ENCODE measurements around the gene JAKMIP1. TPM values are rescaled to one million over a fixed set of nuclear protein-coding genes. Genes with fewer than 3 reads are reported as not detected.

The JAKMIP1 gene
- not detected for total RNA-seq
- long read RNA-seq = 0 reads

DNA sequence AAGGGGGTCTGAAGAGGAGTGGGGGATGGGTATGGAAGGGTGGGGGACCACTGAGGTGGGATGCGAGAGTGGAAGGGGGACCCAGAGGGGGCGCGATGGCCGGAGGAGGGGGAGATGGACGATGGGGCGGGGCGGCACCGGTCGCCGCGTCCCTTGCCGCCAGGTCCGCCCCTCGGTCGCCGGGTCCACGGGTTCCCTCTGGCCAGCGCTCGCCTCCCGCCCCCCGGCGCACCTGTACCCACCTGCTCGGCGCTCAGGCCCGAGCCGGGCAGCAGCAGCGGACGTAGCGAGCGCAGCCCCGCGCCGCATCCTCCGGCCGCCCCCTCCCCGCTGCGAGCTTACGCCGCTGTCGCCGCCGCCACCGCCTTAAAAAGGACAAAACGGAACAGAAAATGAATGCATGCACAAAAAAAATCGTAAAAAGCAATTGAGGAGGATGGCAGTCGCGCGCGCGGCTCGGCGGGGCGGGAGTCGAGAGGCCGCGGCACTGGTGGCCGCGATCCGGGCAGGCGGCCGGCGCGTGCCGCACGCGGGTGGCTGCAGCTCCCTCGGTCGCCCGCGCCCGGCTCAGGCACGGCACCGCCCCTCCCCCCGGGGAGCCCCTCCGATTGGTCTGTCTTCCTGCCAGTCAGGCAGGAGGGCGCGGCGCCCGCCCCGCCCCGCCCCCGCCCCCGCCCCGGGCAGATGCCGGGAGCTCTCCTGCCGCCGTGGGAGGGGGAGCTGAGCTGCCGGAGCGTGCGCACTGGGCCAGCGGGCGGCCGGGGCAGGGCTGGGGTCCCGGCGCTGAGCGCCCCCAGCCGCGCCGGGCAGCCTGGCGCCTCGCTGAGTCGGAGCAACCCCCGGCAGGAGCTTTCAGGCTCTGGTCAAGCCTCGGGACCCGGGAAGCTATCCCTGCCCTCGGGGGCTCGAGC lies at the start of gene JAKMIP1:
Gene JAKMIP1 (minus strand): TSS at position 539 of the 911 bp plus-strand sequence. CDS start 87,699 bp downstream, outside the sequence.
- DNase-seq = peak; percentile 79
- peak; percentile 93 for ATAC-seq
- intact Hi-C loops (cut with micrococcal nuclease) = no loop called here

DNA sequence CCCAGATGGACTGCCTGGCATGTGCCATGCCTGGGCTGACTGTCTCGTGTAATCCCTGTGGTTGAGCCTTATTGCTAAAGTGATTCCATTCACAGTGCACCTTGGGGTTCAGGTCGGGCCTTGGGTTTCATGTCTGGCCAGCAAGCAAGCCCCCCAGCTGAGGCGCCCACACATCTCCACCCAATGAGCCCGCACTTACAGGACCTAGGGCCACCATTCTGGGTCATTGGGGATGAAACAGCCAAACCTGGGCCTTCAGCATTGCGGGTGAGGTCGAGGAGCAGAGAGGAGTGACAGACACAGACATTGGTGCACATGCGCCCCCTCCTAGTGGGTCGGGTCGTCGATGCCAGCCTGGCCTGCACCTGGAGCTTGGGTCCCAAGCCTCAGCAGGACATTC lies 48.0 kb upstream of the JAKMIP1 start:
- intact Hi-C loops (cut with micrococcal nuclease) = no loop called here
- ATAC-seq (no peak), DNase-seq (no peak)

DNA sequence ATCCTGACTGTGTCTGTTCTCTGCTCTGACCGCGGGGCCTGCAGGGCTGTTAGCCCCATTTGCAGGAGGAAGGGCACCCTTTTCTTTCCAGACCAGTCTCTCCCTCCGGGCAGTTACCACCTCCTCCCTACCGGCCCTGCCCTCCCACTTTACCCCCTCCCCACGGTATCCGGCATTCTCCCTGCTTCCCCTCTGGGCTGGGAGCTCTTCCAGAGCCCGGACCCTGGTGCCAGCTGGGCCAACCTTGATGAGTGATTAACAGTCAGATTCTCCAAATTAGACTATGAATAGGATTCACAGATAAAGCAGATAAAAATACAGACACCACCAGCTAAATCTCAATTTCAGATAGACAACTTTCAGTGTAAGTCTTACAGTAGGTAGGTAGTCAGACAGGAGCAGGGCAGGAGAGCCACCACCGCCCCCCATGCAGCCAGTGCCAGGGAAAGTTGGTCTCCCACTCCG lies 45.9 kb upstream of the JAKMIP1 start:
- intact Hi-C loops (cut with micrococcal nuclease) = no loop called here
- DNase-seq = no peak
- ATAC-seq = no peak

DNA sequence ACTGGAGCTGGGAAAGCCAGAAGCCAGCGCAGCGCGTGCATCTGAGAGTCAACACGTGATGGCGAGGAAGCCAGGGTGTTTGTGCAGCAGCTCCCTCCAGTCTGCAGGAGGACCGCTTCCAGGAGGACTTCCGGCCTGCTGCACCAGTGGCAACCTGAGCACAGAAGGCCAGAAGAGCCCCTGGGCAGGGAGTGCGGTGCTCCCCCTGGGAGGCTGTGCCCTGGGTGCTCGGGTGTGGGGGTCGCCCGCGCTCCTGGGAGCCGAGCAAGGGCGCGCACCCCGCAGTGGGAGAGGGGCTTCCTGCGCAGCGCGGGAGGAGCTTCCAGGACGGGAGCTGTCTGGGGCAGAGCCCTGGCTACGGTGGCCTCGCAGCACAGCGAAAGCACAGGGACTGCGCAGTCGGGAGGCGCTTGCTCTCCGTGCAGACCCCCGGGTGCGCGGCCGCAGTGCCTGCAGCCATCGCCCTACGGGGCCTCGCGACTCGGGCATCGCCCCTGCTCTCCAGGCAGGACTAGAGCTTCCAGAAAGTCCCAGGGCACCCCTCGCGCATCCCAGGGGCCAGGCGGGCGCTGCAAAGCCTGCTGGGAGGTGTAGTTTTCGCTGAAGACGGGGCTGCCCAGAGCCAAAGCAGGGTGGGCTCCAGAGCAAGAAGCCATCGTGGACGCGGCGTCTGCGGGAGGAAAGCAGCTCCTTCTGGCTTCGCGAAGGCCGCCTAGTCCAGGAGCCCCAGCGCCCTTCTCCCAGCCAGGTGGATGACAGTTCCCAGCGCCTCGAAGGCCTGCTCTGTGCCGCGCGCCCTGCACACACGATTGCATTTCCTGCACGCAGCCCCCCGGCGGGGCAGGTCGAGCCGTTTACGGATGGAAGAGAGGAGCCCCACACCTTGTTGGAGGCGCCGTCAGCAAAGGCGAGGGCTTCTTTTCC lies 45.2 kb upstream of the JAKMIP1 start:
- ATAC-seq = peak; percentile 79
- DNase-seq = no peak
- intact Hi-C loops (cut with micrococcal nuclease) = no loop called here

DNA sequence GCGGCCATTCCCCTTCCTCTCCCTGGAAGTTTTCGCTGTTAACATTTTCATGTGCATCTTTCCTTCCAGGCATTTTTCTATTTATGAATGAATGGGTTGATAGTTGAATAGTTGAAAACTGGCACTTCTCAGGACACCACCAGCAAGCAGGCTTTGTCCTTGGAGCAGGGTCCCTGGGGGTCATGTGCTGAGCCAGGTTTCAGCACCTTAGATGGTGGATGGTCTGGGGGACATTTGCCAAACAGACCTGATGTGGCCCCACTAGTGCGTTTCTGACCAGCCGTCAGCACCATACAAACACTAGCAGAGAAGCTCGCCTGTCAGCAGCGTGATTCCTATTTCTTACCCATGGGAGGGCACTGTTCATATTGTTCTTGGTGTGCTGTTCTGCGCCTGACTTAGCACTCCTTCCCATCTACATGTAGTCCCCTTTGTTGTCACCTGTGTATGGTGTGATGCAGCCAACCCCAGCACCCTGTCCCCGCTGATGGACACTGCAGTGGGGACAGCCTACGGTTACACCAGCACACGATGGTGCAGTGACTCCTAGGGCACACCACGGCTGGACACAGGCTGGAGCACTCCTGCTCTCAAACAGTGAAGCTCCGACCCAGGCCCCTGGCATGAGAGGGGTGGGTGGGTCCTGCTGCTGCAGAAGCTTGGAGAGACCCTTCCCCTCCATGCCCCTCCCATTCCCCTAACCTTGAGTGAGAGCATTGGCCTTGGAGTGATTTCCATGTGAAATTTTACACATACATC lies 42.1 kb upstream of the JAKMIP1 start:
- ATAC-seq (no peak), DNase-seq (no peak)
- intact Hi-C loops (cut with micrococcal nuclease) = no loop called here

DNA sequence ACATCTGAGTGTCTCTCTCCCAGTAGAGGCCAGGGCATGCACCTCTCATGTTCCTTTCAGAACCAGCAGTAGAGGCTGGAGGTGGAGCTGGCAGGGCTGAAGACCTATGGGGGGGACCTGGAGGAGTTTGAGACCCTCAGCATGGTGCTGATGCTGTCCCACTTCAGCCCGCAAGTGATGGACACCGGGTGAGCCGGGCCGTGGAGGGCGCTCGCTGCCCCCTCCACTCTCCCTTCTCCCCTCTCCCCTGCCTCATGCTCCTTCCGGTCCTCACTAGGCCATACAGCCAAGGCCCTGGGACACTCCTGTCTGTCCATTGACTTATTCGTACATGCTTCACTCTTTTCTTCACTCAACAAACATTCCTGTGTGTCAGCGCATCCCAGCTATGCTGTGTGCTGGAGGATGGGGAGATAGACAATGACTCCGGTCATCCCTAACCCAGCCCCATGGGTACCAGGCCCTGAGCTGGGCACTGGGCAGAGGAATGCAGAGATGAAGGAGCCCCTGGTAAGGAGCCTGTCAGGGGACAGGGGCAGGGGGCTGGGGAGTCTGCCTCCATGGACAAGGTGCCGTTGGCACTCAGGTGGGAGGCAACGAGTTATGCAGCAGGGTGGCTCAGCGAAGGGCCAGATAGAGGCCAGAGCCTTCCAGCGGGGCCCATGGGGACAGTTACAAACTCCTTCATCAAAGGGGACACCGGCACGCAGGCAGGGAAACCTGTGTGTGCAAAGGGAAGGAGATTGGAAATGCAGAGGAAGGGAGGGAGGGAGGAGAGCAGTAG lies 40.9 kb upstream of the JAKMIP1 start:
- ATAC-seq (no peak), DNase-seq (no peak)
- intact Hi-C loops (cut with micrococcal nuclease) = no loop called here

DNA sequence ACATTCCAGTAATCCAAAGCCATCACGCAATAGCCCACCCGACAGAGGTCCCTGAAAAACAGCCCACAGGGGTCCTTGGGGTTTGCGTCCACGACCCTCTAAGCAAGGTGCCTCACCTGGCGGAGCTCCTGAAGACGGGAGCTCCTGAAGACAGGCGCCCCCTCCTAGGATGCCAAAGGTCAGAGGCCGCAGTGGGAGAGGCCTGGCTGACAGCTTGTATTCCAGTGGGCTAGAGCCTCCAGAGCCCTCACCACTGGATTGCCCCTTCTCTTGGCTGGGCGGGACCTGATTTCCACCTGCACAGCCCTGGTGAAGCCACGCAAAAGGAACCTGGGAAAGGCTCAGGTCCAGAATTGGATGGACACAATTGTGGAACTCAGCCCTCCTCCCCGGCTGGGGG lies 39.6 kb upstream of the JAKMIP1 start:
- DNase-seq (no peak), ATAC-seq (no peak)
- intact Hi-C loops (cut with micrococcal nuclease) = no loop called here

DNA sequence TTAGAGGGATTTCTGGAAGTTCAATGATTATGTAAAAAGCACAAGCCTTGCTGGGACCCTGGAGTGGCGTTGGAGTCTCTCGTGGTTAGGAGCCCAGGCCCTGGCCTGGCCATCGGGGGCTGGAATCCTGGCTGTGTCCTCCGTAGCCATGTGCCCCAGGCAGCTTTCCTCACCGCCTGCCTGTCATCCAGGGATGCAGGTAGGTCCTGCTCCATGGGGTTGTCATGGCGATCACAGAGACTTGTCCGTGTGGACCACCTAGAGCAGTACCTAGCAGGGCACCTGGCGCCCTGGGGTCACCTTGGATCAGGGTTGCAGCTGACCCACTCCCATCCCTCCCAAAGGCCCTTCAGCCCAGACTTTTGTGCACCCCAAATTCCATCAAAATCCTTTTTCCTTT lies 39.1 kb upstream of the JAKMIP1 start:
- DNase-seq (peak; percentile 12), ATAC-seq (no peak)
- intact Hi-C loops (cut with micrococcal nuclease) = no loop called here

DNA sequence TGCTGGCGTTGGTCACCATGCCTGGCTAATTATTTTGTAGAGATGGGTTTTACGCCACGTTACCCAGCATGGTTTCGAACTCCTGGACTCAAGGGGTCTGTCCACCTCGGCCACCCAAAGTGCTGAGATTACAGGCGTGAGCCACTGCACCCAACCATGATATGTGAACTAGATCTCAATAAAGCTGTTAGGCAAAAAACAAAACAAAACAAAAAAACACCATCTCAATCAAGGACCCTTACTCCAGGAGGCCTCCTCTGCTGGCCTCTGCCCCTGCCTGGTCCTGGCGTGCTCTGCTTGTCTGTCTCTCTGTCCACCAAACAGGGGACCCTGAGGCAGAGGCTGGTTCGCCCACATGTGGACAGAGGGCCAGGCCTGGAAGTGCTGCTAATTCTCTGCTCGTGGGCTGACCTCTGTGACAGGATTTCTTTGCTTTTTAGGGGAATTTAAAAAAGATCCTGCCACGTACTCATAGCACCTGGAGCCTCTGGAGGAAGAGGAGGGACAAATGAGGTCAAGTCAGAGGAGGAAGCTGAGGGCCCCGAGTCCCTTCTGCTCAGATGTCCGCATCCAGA lies 36.6 kb upstream of the JAKMIP1 start:
- intact Hi-C loops (cut with micrococcal nuclease) = no loop called here
- ATAC-seq (no peak), DNase-seq (no peak)

DNA sequence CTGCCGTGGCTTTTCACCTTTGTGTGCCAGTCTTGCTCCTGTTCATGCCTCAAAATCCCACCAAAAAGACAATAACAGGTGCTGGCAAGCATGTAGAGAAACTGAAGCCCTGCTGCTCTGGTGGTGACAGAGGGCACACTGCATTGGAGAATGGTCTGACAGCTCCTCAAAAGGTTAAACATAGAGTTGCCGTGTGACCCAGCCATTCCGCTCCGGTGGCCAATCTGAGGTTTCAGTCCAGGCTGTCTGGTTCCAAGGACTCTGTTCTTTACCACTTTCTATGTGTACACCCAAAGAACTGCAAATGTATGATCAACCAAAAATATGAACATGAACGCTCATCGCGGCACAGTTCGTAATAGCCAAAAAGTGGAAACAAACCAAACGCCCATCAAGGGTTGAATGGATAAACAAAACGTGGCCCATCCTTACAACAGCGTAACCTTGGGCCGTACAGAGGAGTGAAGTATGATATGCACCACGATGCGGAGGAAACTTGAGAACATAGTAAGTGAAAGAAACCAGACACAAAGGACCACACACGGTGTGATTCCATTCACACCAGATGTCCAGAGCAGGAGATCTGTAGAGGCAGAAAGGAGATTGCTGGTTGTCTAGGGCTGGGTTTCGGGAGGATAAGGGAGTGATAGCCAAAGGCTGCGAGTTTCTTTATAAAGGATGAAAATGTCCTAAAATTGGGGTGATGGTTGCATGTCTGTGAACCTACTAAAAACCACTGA lies 35.7 kb upstream of the JAKMIP1 start:
- ATAC-seq (no peak), DNase-seq (no peak)
- intact Hi-C loops (cut with micrococcal nuclease) = no loop called here

DNA sequence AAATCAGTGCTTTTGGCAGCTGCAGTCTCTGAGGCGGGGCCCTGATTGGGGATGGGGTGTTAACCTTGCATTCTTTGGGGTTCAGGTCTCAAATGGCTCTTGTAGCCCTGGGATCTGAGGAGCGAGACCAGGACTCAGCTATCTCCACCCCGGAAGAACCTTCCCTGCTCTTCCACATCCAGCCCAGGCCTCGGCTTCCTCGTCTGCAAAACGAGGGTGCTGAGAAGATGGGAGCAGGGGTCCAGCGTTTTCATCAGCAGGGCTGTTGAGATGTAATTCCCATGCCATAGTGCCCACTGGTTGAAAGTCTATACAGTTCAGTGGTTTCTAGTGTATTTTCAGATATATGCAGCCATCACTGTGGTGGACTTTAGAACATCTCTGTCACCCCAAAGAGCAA lies 34.7 kb upstream of the JAKMIP1 start:
- intact Hi-C loops (cut with micrococcal nuclease) = no loop called here
- ATAC-seq (no peak), DNase-seq (no peak)

DNA sequence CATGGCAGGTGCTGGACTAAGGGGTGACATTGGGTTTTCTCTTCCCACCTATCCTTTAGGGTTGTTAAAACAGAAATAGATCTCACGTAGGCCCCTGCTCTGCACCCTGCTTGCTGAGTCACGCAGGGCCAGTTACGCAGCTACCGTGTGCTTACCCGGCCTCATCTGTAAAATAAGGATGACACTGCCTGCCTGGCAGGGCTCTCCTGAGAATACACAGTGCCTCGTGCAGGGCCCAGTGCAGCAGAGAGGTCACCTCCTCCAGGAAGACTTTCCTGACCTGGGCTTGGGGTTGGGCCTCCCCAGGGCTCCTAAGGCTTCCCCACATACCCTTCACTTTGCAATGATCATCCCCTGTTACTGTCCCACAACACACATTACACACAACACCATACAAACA lies 33.6 kb upstream of the JAKMIP1 start:
- ATAC-seq = no peak
- intact Hi-C loops (cut with micrococcal nuclease) = no loop called here
- no peak for DNase-seq

DNA sequence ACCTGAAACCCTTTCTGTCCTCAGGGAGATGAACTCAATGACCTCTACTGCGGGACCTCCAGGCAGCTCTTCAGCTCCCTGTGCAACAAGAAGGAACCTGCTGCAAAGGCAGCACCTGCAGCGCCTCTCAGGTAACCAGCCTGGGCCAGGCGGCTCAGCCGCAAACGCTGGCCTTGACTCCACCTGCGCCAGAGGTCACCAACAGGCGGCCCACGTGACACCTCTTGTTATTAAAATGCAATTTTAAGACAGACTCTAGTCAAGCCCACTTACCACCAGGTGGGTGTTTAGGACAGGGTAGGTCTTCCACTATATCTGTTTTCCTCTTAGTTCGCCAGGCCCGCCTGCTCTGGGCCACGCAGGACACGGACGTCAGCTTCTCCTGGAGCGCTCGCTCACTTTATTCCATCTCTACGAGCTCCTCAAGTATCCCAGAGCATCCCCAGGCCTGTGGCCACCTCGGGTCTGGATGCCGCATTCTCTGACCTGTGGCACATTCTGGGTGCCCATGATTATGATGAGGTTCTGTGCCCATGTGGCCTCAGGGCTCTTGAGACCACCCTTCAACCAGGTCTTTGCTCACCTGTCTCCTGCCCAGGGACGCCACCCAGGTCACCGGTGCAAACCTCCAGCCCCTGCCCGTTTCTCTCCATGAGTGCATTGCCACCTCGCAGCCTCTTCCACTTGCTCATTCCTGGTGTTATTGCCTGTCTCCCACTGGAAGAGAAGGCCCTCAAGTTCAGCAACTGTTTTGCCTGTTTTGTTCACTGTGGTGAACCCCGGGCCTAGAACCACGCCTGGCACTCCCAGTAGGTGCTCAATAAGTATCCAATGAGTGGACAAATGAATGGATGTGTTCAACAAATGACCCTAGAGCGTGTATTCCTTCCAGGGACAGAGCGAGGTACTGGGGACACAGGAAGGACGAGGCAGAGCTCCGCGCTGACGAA lies 32.8 kb upstream of the JAKMIP1 start:
- intact Hi-C loops (cut with micrococcal nuclease) = no loop called here
- DNase-seq (no peak), ATAC-seq (no peak)

DNA sequence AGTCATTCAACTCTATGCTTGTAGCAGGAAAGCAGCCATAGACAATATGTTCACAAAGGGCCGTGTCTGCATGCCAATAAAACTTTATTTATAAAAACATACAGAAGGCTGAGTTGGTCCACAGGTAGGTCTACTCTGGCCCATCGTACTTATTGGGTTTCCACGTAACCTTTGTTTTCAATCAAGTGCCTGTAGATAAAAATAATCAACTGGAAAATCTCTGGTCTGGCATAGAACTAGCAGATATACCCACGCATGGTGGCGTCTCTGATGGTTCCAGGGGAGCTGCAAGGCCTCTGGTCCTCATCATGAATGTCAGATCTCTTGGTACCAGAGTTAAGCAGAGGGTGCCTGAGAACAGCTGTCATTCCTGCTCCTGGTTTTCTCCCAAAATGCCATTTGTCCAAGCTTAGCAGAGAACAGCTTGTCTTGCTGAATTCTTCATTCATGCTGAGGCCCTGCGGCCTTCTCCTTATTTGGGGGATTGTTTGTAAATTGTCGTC lies 31.4 kb upstream of the JAKMIP1 start:
- ATAC-seq (no peak), DNase-seq (no peak)
- intact Hi-C loops (cut with micrococcal nuclease) = no loop called here

DNA sequence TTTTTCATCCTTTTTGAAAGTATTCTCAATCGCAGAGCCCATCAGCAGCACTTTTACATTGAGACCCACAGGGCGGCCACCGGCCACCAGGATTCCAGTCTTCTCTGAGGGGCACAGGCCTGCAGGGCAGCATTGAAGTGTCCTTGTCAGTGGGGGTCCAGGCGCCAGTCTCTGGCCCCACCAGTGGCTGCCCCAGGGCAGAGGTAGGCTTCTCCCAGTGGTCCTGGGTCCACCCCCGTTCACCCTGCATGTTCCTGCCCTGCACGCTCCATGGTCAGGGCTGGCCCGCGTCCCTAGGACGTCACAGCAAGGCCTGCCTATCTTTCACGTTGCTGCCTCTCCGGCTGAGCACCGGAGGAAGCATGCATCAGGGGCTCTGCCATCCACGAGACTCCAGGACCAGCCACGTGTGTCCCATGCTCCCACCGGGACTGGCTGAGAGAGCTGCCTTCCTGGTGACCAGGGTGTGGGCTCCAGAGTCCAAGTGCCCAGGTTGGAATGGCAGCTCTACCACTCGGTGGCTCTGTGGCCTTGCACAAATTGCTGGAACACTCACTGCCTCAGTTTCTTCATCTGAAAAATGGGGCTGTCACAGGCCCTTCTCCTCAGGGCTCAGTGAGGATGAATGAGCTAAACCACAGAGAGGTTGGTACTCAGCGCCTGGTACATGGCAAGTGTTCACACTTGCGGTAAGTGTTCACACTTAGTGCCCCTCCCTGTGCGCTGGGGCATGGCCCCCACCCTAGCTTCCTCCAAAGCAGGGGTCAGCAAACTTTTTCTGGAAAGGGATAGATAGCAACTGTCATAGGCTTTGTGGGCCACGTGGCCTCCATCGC lies 30.7 kb upstream of the JAKMIP1 start:
- DNase-seq (no peak), ATAC-seq (no peak)
- intact Hi-C loops (cut with micrococcal nuclease) = no loop called here

DNA sequence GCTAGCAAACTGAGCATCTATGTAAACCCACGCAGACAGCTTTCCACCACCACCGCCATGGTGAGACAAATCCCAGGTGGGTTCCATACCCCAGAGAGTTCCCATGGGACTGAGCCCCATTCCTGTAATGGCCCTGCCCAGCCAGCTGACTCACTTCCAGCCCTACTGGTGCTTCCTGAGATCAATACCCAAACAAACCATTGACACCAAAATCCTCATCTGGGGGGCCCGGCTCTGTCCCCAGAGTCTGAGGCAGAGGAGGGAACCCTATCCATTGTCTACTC lies 30.1 kb upstream of the JAKMIP1 start:
- intact Hi-C loops (cut with micrococcal nuclease) = no loop called here
- DNase-seq = no peak
- no peak for ATAC-seq

Measured in left ventricle myocardium superior (tissue), 1 donor.